A549 (cell line): ENCODE measurements around the gene WDFY2.

Experiments
- BHLHE40 ChIP-seq: IDR thresholded peaks from 2 replicates; pipeline ENCODE4 v1.6.1; 2012; ENCODE audit warnings: low read depth, low read length, inconsistent platforms
- CHD2 ChIP-seq: fragments of 150-350 bp; IDR thresholded peaks from 2 replicates; pipeline ENCODE4 v1.6.1; 2014; ENCODE audit warnings: low read length; ENCODE audit not compliant: partially characterized antibody
- CTCF ChIP-seq: fragments of >200 bp; sonication (Bioruptor Twin); formaldehyde crosslinking; IDR thresholded peaks from 3 replicates; pipeline ENCODE4 v1.5.1; 2016
- EP300 ChIP-seq, 2 experiments: fragments of >200 bp; sonication (Bioruptor Twin); formaldehyde crosslinking; IDR thresholded peaks; 2 replicates in 1 of 2; 3 replicates in 1 of 2; pipeline ENCODE4 v1.6.1; 2016 to 2017
- ESRRA ChIP-seq: fragments of 150-350 bp; IDR thresholded peaks from 2 replicates; pipeline ENCODE4 v1.6.1; 2014; ENCODE audit warnings: mild to moderate bottlenecking, low read length, borderline replicate concordance
- HMGXB4 ChIP-seq: fragments of 250-450 bp; sonication (Bioruptor Pico); IDR thresholded peaks from 2 replicates; pipeline ENCODE4 v1.5.0; 2021; ENCODE audit warnings: mild to moderate bottlenecking, moderate library complexity, borderline replicate concordance
- KDM5A ChIP-seq: fragments of 200-600 bp; sonication (generic); IDR thresholded peaks from 2 replicates; pipeline ENCODE4 v1.6.1; 2016; ENCODE audit warnings: antibody characterized with exemption, mild to moderate bottlenecking
- MAX ChIP-seq: IDR thresholded peaks from 2 replicates; pipeline ENCODE4 v1.6.1; 2012
- POLR2A ChIP-seq: IDR thresholded peaks from 2 replicates; pipeline ENCODE4 v1.6.1; 2012; ENCODE audit warnings: mild to moderate bottlenecking, low read length
- RAD21 ChIP-seq, 2 experiments: fragments of >200 bp in 1 of 2; sonication (Bioruptor Twin) in 1 of 2; formaldehyde crosslinking in 1 of 2; IDR thresholded peaks in 1 of 2; conservative IDR thresholded peaks in 1 of 2; 2 replicates in 1 of 2; 3 replicates in 1 of 2; pipeline ENCODE4 v1.6.1; 2012 to 2018; ENCODE audit warnings: inconsistent platforms in 1 of 2
- SMC3 ChIP-seq: fragments of >200 bp; sonication (Bioruptor Twin); formaldehyde crosslinking; IDR thresholded peaks from 3 replicates; pipeline ENCODE4 v1.6.1; 2018; ENCODE audit warnings: inconsistent platforms
- ZSCAN20 ChIP-seq: fragments of 250-450 bp; sonication (Bioruptor Pico); IDR thresholded peaks from 2 replicates; pipeline ENCODE4 v1.8.0; 2022; ENCODE audit warnings: mild to moderate bottlenecking, moderate library complexity
- TF ChIP-seq, protein P1 (sequence below): fragments of >200 bp; sonication (Bioruptor Twin); formaldehyde crosslinking; IDR thresholded peaks from 3 replicates; pipeline ENCODE4 v1.6.1; 2016

DNA sequence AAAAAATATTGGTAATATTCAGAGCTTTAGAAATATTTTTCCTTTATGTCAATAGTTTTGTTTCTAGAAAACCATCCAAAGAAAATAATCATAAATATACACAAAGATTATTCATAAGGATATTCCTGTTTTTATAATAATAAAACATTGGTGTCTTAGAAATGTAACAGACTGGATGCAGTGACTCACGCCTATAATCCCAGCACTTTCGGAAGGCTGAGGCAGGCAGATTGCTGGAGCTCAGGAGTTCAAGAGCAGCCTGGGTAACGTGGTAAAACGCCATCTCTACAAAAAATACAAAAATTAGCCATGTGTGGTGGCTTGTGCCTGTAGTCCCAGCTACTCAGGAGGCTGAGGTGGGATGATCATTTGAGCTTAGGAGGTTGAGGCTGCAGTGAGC is 112.9 kb downstream of the WDFY2 start:
- TF ChIP-seq SMC3 = no peak
- no peak for TF ChIP-seq CTCF
- TF ChIP-seq, protein P1, sequence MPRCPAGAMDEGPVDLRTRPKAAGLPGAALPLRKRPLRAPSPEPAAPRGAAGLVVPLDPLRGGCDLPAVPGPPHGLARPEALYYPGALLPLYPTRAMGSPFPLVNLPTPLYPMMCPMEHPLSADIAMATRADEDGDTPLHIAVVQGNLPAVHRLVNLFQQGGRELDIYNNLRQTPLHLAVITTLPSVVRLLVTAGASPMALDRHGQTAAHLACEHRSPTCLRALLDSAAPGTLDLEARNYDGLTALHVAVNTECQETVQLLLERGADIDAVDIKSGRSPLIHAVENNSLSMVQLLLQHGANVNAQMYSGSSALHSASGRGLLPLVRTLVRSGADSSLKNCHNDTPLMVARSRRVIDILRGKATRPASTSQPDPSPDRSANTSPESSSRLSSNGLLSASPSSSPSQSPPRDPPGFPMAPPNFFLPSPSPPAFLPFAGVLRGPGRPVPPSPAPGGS = no peak
- no peak for TF ChIP-seq RAD21 (conservative IDR thresholded peaks at IDR 0.05 in 1 of 2, IDR thresholded peaks at IDR 0.05 in 1 of 2)
- no peak for TF ChIP-seq ZSCAN20
- TF ChIP-seq POLR2A = no peak
- TF ChIP-seq ESRRA = no peak
- no peak for TF ChIP-seq MAX
- no peak for TF ChIP-seq KDM5A
- no peak for TF ChIP-seq EP300 (IDR thresholded peaks at IDR 0.05)
- TF ChIP-seq BHLHE40 = no peak
- no peak for TF ChIP-seq HMGXB4 (CRISPR knock-in tag)
- TF ChIP-seq CHD2 = no peak
